Memory B cell (primary cell): Measurements from ENCODE around the gene JDP2.

Experiments
- ATAC-seq: fragments of 150-1000 bp; cut with Tn5 transposase; 2 replicates; pipeline ENCODE4 v1.10.0; 2021; ENCODE audit warnings: low read depth, mild to moderate bottlenecking, moderate library complexity
- DNase-seq, 2 donors: peaks; one replicate each; pipeline ENCODE4 v3.0.0; 2022; ENCODE audit warnings: low spot score in 2 of 2
- H3K27ac Mint-ChIP-seq: one replicate; pipeline ENCODE4 v1.8.0; 2022; ENCODE audit warnings: mild to moderate bottlenecking, moderate library complexity, mixed read lengths
- H3K27me3 Mint-ChIP-seq: one replicate; pipeline ENCODE4 v1.8.0; 2022; ENCODE audit warnings: mixed read lengths
- H3K36me3 Mint-ChIP-seq: one replicate; pipeline ENCODE4 v1.8.0; 2022; ENCODE audit warnings: mild to moderate bottlenecking, mixed read lengths
- H3K4me1 Mint-ChIP-seq: one replicate; pipeline ENCODE4 v1.8.0; 2022; ENCODE audit warnings: mixed read lengths
- H3K4me3 Mint-ChIP-seq: one replicate; pipeline ENCODE4 v1.8.0; 2022; ENCODE audit warnings: mild to moderate bottlenecking, moderate library complexity, mixed read lengths
- H3K9me3 Mint-ChIP-seq: one replicate; pipeline ENCODE4 v1.8.0; 2022; ENCODE audit warnings: mixed read lengths

Gene JDP2

GRCh38 chr14:75501080-75501479, 73.3 kb downstream of the JDP2 start:
- Mint-ChIP-seq H3K9me3 (peaks cover 2% of the 10 kb centered on the region), H3K4me3 (no peak overlapping the region)
- ATAC-seq = no peak

GRCh38 chr14:75504411-75504810, 76.6 kb downstream of the JDP2 start:
- Mint-ChIP-seq H3K27me3 (no peaks in the 10 kb centered on the region), H3K36me3 (peaks cover 1% of the 10 kb centered on the region), H3K27ac (no peak overlapping the region), H3K4me1 (no peaks in the 10 kb centered on the region), H3K9me3 (peaks cover 4% of the 10 kb centered on the region), H3K4me3 (no peak overlapping the region)
- ATAC-seq (no peak), DNase-seq (no peak)

More at GRCh38 chr14:75501080-75501479, 73.3 kb downstream of the JDP2 start:
- H3K27ac Mint-ChIP-seq = no peak overlapping the region
- H3K27me3 Mint-ChIP-seq = no peaks in the 10 kb centered on the region
- peaks cover 17% of the 10 kb centered on the region for H3K4me1 Mint-ChIP-seq
- DNase-seq = peak in 1 of 2 donors; percentile 5
- H3K36me3 Mint-ChIP-seq = no peaks in the 10 kb centered on the region

- H3K9me3 Mint-ChIP-seq = peaks cover 9% of the 10 kb centered on the region
- H3K27me3 Mint-ChIP-seq = no peaks in the 10 kb centered on the region
- H3K4me1 Mint-ChIP-seq = no peaks in the 10 kb centered on the region
- ATAC-seq (no peak), DNase-seq (no peak)
- H3K36me3 Mint-ChIP-seq = peaks cover 1% of the 10 kb centered on the region
- H3K27ac Mint-ChIP-seq = no peak overlapping the region
- H3K4me3 Mint-ChIP-seq = no peak overlapping the region
Observed at GRCh38 chr14:75506930-75507329, 79.1 kb downstream of the JDP2 start.

- Mint-ChIP-seq H3K9me3 (peaks cover 10% of the 10 kb centered on the region), H3K27ac (no peak overlapping the region), H3K4me1 (peaks cover 11% of the 10 kb centered on the region), H3K4me3 (no peak overlapping the region), H3K36me3 (peaks cover 1% of the 10 kb centered on the region), H3K27me3 (no peaks in the 10 kb centered on the region)
- ATAC-seq = no peak
- DNase-seq = no peak
Observed at GRCh38 chr14:75510547-75510946, 82.7 kb downstream of the JDP2 start.

GRCh38 chr14:75511201-75511600, 83.4 kb downstream of the JDP2 start:
- H3K27ac Mint-ChIP-seq = no peak overlapping the region
- H3K4me1 Mint-ChIP-seq = peaks cover 16% of the 10 kb centered on the region
- H3K36me3 Mint-ChIP-seq = peaks cover 1% of the 10 kb centered on the region
- DNase-seq (no peak), ATAC-seq (no peak)
- H3K9me3 Mint-ChIP-seq = peaks cover 8% of the 10 kb centered on the region
- no peak overlapping the region for H3K4me3 Mint-ChIP-seq
- H3K27me3 Mint-ChIP-seq = no peaks in the 10 kb centered on the region

- Mint-ChIP-seq H3K27ac (peak overlapping the region; percentile 88), H3K4me3 (peak overlapping the region; percentile 90)
Observed at GRCh38 chr14:75513911-75514672, 86.3 kb downstream of the JDP2 start.

GRCh38 chr14:75514673-75515628, 87.1 kb downstream of the JDP2 start:
- Mint-ChIP-seq H3K4me3 (peak overlapping the region; percentile 90), H3K4me1 (peaks cover 29% of the 10 kb centered on the region), H3K27me3 (no peaks in the 10 kb centered on the region), H3K36me3 (no peaks in the 10 kb centered on the region), H3K9me3 (peaks cover 6% of the 10 kb centered on the region), H3K27ac (peak overlapping the region; percentile 88)
- peak; percentile 56 for ATAC-seq
- peak; percentile 49 to 54 for DNase-seq

More at GRCh38 chr14:75513911-75514672, 86.3 kb downstream of the JDP2 start:
- peaks cover 6% of the 10 kb centered on the region for H3K9me3 Mint-ChIP-seq
- DNase-seq = peak in 1 of 2 donors; percentile 29
- ATAC-seq = peak; percentile 42
- no peaks in the 10 kb centered on the region for H3K36me3 Mint-ChIP-seq
- H3K27me3 Mint-ChIP-seq = no peaks in the 10 kb centered on the region
- peaks cover 27% of the 10 kb centered on the region for H3K4me1 Mint-ChIP-seq

GRCh38 chr14:75515629-75515996, 87.8 kb downstream of the JDP2 start:
- Mint-ChIP-seq H3K27me3 (no peaks in the 10 kb centered on the region), H3K9me3 (peaks cover 4% of the 10 kb centered on the region), H3K4me1 (peaks cover 30% of the 10 kb centered on the region), H3K4me3 (peak overlapping the region; percentile 90), H3K36me3 (no peaks in the 10 kb centered on the region), H3K27ac (peak overlapping the region; percentile 88)
- DNase-seq = peak; percentile 56 to 73
- ATAC-seq = peak; percentile 88

GRCh38 chr14:75518625-75519024, 90.8 kb downstream of the JDP2 start:
- Mint-ChIP-seq H3K36me3 (no peaks in the 10 kb centered on the region), H3K27me3 (no peaks in the 10 kb centered on the region), H3K9me3 (no peaks in the 10 kb centered on the region), H3K27ac (no peak overlapping the region), H3K4me3 (no peak overlapping the region), H3K4me1 (peaks cover 51% of the 10 kb centered on the region)
- ATAC-seq (no peak), DNase-seq (no peak)

- no peak for ATAC-seq
- H3K4me3 Mint-ChIP-seq = no peak overlapping the region
- H3K4me1 Mint-ChIP-seq = peaks cover 54% of the 10 kb centered on the region
- no peaks in the 10 kb centered on the region for H3K9me3 Mint-ChIP-seq
- H3K36me3 Mint-ChIP-seq = no peaks in the 10 kb centered on the region
- H3K27me3 Mint-ChIP-seq = no peaks in the 10 kb centered on the region
- no peak overlapping the region for H3K27ac Mint-ChIP-seq
- no peak for DNase-seq
Observed at GRCh38 chr14:75519394-75519793, 91.6 kb downstream of the JDP2 start.

- no peaks in the 10 kb centered on the region for H3K27me3 Mint-ChIP-seq
- no peaks in the 10 kb centered on the region for H3K9me3 Mint-ChIP-seq
- peaks cover 56% of the 10 kb centered on the region for H3K4me1 Mint-ChIP-seq
- DNase-seq = no peak
- peaks cover 4% of the 10 kb centered on the region for H3K36me3 Mint-ChIP-seq
- no peak overlapping the region for H3K27ac Mint-ChIP-seq
- no peak overlapping the region for H3K4me3 Mint-ChIP-seq
- no peak for ATAC-seq
Observed at GRCh38 chr14:75519826-75520728, 92.3 kb downstream of the JDP2 start.

GRCh38 chr14:75520852-75521251, 93.0 kb downstream of the JDP2 start:
- Mint-ChIP-seq H3K4me3 (no peak overlapping the region), H3K36me3 (peaks cover 5% of the 10 kb centered on the region), H3K9me3 (no peaks in the 10 kb centered on the region), H3K27me3 (no peaks in the 10 kb centered on the region), H3K4me1 (peaks cover 53% of the 10 kb centered on the region), H3K27ac (peak overlapping the region; percentile 93)
- no peak for DNase-seq
- no peak for ATAC-seq

GRCh38 chr14:75521415-75522199, 93.8 kb downstream of the JDP2 start:
- Mint-ChIP-seq H3K9me3 (no peaks in the 10 kb centered on the region), H3K4me3 (peak overlapping the region; percentile 100), H3K36me3 (peaks cover 7% of the 10 kb centered on the region), H3K4me1 (peaks cover 51% of the 10 kb centered on the region), H3K27ac (peak overlapping the region; percentile 93), H3K27me3 (no peaks in the 10 kb centered on the region)
- ATAC-seq = peak; percentile 18
- DNase-seq = no peak
